HG03469 (cell line): ENCODE results near the gene MTARC1.

Experiments
- ATAC-seq: cut with Tn5 transposase; IDR thresholded peaks from one replicate; pipeline ENCODE4 v1.9.1; 2021; ENCODE audit warnings: mild to moderate bottlenecking, moderate library complexity, moderate number of reproducible peaks; ENCODE audit not compliant: unreplicated experiment

The MTARC1 gene

GRCh38 chr1:220769205-220769604 is 17.5 kb upstream of the MTARC1 start:
- no peak for ATAC-seq

- peak; percentile 73 for ATAC-seq
These were observed 16.3 kb upstream of the MTARC1 start for GRCh38 chr1:220770245-220770913.

GRCh38 chr1:220772846-220773245 is 13.9 kb upstream of the MTARC1 start:
- ATAC-seq, result no peak

- no peak for ATAC-seq
These were observed 11.4 kb upstream of the MTARC1 start for GRCh38 chr1:220775240-220775853.

GRCh38 chr1:220776254-220776653 is 10.5 kb upstream of the MTARC1 start:
- no peak for ATAC-seq

- ATAC-seq, result peak; percentile 75
These were observed 9.9 kb upstream of the MTARC1 start for GRCh38 chr1:220776720-220777326.

- no peak for ATAC-seq
These were observed 3.3 kb upstream of the MTARC1 start for GRCh38 chr1:220783453-220783852.

GRCh38 chr1:220784751-220785150 is 2.0 kb upstream of the MTARC1 start:
- ATAC-seq, result no peak

- no peak for ATAC-seq
These were observed 1.3 kb upstream of the MTARC1 start for GRCh38 chr1:220785166-220786056.

- ATAC-seq, result no peak
These were observed 716 bp upstream of the MTARC1 start for GRCh38 chr1:220786057-220786336.

GRCh38 chr1:220787069-220787619 is 431 bp downstream of the MTARC1 start:
- peak; percentile 24 for ATAC-seq

GRCh38 chr1:220788900-220789299 is 2.2 kb downstream of the MTARC1 start:
- ATAC-seq, result no peak

GRCh38 chr1:220789532-220790147 is 2.9 kb downstream of the MTARC1 start:
- no peak for ATAC-seq

GRCh38 chr1:220791285-220791684 is 4.6 kb downstream of the MTARC1 start:
- ATAC-seq, result no peak

- ATAC-seq, result no peak
These were observed 5.2 kb downstream of the MTARC1 start for GRCh38 chr1:220791956-220792355.

- ATAC-seq, result no peak
These were observed 9.8 kb downstream of the MTARC1 start for GRCh38 chr1:220796530-220796929.

GRCh38 chr1:220797044-220797443 is 10.3 kb downstream of the MTARC1 start:
- no peak for ATAC-seq

- no peak for ATAC-seq
These were observed 10.8 kb downstream of the MTARC1 start for GRCh38 chr1:220797553-220797952.

- ATAC-seq, result no peak
These were observed 11.6 kb downstream of the MTARC1 start for GRCh38 chr1:220798338-220798737.

- ATAC-seq, result no peak
These were observed 13.5 kb downstream of the MTARC1 start for GRCh38 chr1:220800262-220800661.
